GM12875 (cell line): Measurements from ENCODE around the gene ZFP1.

Experiments
- H3K4me3 ChIP-seq: one replicate; pipeline ENCODE4 v1.5.1; 2011; ENCODE audit warnings: low read depth, low read length, control low read depth
- CTCF ChIP-seq: IDR thresholded peaks from 2 replicates; pipeline ENCODE4 v1.5.1; 2011; ENCODE audit warnings: low read depth, mild to moderate bottlenecking, control low read depth, inconsistent platforms, low read length, moderate library complexity, borderline replicate concordance; ENCODE audit not compliant: insufficient read depth

Gene ZFP1

DNA sequence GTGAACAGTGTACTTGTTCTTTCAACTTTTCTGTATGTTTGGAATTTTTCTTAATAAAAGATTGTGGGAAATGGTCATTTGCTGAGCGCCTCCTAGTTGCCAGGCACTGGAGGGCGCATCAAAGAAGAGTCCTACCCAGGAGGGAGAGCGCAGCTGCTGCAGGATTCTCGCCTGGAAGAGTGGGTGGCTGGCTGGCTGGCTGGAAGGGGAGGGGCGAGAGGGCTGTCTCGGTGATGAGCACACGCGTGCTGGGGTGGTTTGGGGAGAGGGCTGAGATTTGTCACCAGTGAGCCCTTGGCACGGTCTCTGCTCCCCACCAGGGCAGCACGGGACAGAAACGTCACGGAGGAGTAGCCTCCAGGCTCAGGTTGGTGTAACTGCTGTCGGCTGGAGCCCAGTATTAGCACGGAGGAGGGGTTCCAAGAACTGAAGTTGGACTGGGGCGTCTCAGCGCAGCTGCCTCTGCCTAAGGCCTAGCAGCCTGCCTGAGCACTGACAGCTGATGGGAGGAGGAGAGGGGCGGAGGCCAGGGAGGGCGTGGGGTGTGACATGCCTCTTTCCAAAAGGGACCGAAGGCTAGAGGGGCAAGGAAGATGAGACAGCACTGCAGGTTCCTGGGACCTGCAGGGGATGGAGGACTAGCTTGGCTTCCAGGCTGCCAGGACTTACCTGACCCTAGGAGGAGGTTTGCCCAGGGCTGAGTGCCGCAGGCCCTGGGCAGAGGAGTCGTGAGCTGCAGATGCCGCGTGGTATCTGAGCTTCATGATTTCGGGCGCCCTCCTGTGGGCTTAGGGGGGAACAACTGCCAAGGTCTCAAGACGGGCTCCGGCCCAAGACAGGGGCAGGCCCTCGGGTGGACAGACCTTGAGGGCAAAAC lies 37.4 kb upstream of the ZFP1 start:
- TF ChIP-seq CTCF: peak; percentile 94
- no peak overlapping the region for H3K4me3 ChIP-seq

- no peak overlapping the region for H3K4me3 ChIP-seq
- no peak for TF ChIP-seq CTCF
Measured at GRCh38 chr16:75111514-75111940, 36.8 kb upstream of the ZFP1 start.

DNA sequence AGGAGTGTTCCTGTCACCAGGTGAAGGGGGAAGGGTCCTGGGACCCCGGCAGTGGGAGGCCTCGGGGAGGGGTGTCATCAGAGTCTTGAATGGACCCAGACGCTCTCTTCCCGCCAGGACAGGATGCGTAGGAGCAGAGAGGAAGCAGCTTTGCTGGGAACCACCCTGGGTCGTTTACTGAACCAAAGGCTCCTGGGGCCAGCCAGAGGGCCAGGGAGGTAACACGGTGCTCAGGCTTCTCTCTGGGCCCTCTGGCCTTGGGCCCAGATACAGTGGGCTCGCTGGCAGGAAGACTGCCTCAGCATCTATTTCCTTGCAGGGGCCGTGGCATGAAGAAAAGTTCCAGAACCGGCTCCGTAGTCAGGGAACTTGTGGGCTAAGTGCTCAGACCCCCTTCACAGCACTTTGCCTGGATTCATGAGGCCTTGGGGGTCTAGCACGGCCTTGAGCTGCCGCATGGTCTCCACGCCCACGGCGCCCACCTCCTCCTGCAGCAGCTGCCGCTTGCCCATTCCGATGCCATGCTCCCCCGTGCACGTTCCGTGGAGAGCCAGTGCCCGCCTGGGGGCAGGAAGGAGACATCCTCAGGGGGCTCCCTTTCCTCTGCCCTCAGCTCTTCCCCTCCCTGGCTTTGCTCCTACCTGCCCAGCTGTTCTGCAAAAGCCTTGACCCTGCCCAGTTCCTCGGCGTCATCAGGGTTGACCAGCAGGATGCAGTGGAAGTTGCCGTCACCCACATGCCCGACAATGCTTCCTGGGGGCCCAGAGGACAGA lies 36.2 kb upstream of the ZFP1 start:
- H3K4me3 ChIP-seq: no peak overlapping the region
- no peak for TF ChIP-seq CTCF

- H3K4me3 ChIP-seq: no peak overlapping the region
- no peak for TF ChIP-seq CTCF
Measured at GRCh38 chr16:75112734-75113491, 35.4 kb upstream of the ZFP1 start.

DNA sequence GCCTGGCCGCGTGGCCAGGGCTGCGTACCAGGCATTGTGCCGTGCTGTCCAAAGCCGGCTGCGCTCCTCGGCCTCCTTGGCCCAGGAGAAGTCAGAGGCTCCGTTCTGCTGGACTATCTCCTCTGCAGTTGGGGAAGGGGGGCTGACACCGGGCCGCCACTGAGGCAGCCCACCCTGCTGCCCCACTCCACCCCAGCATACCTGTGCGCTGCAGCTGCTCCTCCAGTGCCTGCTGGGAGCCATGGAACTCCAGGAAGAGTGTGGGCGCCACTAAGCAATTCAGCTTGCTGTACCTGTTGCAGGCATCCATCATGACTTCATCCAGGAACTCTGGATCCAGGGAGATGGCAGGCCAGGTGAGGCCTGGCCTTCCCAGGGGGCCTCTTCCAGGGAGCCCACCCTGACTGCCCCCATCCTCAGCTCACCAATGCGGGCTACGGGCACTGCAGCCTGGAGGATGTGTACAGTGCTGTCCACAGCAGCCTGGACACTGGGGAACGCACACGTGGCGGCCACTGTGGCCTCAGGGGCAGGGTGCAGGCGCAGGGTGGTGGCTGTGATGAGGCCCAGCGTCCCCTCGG lies 34.7 kb upstream of the ZFP1 start:
- H3K4me3 ChIP-seq: no peak overlapping the region
- no peak for TF ChIP-seq CTCF

DNA sequence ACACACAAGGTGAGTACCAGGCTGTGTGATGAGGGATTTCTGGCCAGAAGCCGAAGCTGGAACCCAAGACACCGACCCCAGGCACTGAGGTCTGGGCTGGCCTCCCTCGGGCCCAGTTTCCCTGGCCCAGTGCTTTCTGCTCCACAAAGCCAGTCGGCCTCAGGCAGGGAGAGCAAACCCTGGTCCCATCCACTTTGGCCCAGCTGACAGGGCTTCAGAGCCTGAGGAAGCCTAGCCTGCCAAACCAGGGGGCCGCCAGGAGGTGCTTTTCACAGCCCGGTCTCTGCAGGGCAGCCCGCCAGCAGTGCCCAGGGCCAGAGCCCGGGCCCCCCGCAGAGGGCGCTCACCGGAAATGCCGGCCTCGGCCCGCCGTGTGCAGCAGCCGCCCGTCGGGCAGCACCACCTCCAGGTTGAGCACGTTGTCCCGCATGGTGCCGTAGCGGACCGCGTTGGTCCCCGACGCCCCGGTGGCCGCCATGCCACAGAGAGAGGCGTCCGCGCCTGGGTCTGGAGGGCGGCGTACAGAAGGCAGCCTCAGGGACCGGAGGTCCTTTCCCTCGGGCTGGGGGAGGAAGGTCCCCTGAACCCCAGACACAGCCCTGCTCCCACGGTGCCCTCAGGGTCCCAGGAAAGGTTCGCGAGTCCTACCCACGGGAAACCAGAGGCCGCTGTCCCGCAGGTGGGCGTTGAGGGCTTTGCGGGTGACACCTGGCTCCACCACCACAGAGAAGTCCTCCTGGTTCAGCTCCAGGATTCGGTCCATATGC lies 34.0 kb upstream of the ZFP1 start:
- TF ChIP-seq CTCF: no peak
- H3K4me3 ChIP-seq: no peak overlapping the region
